HG02642 (cell line): Measurements from ENCODE around the gene FSTL4.
A peak's percentile ranks its signal among the peaks of the same experiment; 100 is the strongest.

Experiments
- ATAC-seq: cut with Tn5 transposase; IDR thresholded peaks from one replicate; pipeline ENCODE4 v1.9.1; 2021; ENCODE audit warnings: mild to moderate bottlenecking; ENCODE audit not compliant: unreplicated experiment, poor library complexity

The FSTL4 gene

DNA sequence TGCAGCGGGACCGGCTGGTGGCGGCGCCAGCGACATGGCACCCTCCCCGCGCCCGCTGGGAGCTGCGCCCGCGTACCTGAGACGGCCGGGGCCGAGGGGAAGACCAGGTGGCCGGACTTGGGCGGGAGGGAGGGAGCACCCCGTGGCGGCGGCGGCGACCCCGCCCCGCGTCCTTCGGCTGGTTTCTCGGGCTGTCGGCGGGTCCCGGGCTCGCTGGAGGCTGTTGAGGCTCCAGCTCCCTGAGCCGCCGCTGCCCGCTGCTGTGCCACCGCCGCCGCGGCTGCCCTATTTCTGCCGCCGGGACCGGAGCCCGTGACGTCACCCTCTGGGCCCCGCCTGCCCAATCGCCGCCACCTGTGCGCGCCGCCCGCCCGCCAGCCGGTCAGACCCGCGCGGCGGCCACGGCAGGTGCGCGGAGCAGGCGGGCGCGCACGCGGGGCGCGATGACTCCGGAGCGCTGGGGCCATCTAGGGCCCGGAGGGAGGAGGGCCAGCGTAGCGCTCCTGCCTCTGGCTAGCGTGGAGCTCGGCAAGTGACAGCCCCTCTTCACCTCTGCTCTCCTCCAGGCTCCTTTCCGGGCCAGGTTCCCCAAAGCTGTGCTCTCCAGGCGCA lies at the start of gene FSTL4:
FSTL4 (minus strand) TSS at position 293 of the 612 bp plus-strand sequence.
- ATAC-seq = peak; percentile 57

DNA sequence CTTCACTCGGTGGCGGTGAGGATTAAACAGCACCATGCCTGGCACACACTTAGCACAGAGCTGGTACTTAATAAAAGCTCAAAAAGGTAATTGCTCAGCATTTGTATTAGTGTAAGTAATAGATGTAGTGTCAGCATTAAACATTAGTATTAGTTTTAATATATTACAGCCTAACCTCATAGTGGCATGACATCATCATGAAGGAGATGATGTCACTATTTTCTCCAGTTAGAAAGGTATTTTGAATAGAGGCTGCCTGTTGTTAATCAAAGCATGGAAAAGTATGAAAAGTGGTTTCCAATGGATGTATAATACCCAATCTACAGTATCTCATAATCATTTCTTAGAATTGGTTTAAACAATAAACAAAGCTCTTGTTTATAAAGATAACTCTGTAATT lies 49.0 kb upstream of the FSTL4 start:
- ATAC-seq = no peak

DNA sequence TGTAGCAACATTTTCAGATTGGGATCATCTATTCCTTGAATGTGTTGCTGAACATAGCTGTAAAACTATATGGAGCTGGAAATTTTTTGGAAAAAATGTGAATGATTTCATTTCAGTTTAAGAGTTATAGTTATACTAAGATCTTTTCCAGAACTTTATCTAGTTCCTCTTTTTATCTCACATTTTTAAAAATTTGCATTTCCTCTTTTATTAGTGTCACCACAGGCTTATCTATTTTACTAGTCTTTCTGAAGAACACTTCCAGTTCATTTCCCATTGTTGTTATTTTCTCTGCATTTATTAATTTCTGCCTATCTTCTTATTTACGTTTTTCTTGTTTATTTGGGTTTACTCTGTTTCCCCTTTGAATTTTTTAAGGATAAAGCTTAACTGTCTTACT lies 46.0 kb upstream of the FSTL4 start:
- no peak for ATAC-seq

DNA sequence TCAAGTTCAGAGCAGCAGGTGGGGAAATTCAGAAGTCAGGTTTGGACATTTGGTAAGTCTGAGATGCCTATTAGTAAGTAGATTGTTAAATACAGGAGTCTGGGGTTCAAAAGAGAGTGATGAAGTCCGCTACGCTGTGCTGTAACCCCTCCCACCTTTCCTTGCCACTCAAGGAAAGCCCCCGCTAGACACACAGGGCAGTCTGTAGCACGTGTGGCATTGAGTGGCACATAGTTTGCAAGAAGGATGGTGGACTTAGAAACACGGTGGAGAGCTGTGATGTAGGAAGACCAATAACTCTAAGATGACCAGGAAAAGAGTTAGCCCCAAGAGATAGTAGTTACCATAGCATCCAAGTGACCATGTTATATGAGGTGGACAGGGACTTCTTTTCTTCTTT lies 44.7 kb upstream of the FSTL4 start:
- ATAC-seq = no peak

DNA sequence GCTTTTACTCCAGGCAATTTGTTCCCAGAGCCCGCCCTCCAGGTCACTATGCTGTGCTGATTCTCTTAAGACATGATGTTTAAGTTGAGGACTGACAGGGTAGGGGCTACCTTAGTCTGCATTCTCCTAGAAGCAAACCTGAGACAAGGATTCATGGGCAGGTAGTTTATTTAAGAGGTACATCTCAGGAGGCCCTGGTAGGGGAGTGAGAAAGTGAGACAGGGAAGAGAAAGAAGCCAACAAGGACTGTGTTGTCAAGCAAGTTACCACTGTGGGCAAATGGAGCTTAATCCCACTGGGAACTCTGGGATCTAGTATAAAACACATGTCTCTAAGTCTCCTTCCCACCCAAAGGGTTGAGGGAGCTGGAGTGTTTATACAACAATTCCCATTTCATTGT lies 43.6 kb upstream of the FSTL4 start:
- ATAC-seq = no peak

DNA sequence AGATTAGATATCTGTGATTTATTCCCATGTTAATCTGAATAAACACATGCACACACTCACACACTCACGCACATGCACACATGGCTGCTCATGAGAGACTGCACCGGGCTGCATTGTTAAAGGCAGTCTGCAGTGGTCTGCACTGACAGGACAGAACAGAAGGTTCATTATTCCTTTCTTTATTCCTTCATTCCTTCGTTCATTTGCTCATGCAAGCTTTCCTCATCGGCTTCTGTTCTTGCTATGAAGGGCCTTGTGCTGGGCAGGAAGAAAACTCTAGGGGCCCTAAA lies 41.4 kb upstream of the FSTL4 start:
- ATAC-seq = no peak

DNA sequence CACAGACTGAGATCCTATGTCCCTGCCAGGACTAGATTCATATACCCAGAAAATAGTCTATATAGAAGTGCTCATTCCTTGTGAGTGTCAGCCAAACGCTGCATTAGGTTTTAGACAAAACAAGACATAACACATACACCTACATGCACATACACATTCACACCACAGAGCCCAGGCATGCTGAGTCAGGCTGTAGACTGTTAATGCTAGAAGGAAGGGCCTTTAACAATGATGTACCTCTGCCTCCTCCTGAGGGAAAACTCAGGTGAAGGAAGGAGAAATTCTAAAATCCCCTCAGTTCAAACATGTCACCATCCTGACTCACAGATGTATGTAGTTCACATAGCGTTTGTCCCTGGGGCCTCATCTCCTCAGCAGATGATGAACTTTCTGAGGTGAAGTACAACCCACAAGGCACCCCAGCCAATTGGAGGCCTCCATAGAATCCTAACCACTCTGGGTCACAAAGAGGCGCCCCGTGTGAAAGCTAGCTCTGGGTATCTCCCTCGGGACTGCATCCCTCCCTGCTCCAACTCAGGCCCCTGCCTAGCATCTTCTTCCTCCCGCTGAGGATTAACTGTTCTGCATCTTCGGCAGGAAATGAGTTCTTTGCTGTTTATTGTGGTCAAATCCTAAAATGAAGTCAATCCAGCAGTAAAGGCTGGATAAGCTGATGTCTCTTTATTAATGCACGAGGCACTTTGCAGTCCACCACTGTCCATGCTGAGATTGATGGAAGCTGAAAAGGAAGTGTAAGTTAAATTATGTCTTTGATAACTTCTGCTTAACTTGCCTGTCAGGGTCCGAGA lies 40.8 kb upstream of the FSTL4 start:
- ATAC-seq = no peak

DNA sequence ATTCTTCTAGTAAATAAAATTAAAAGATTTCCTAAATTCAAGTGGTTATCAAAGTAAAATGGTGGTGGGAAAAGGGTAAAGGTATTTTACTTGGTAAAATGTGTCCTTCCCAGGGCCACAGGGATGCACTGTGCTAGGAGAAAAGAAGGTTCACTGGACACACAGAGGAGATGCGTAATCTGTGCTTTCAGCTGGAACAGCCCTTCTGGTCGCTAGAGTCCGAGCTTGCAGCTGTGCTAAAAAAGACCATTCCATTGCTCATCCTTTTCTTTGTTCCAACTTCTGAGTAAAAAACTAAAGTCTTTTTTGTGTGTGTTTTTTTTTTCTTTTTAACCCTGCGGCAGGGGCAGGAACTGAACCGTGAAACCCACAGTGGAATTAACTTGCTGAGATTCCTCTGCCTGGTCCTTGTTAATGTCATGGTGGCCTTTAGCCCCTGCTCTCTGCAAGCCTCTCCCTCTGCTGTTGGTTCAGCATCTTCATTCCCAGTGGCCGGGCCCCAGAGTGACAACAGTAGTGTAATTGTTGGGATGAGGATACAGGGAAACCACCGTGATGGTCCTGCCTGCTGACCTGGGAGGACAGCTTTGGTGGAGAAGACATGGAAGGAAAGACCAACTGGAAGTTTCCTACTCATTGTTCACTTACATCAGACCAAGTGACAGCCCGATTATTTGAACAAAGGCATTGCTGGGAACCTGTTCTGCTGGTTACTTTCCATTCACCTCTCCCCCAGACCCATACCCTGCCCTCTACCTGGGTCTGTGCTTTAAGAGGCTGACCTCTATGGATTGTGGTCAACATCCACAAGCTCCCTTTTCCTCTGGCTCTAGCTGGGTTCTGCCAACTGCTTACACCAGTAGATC lies 31.9 kb upstream of the FSTL4 start:
- ATAC-seq = no peak

DNA sequence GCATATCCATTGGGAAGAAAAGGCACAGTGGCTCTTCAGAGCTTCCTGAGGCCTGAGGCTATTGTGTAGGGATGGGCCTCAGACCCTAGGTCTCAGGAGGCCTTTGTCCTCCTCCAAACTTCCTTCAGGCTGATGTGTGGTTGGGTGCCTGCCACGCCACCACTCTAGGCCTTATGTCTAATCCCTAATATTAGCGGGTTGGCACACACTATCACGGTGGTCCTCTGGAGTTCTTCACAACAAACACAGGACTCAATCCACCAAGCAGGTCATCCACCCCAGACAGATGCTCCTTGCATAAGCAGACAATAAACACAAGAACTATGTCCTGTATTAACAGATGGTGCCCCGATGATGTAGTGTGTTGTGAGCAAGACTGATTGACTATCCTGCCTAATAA lies 31.0 kb upstream of the FSTL4 start:
- no peak for ATAC-seq

DNA sequence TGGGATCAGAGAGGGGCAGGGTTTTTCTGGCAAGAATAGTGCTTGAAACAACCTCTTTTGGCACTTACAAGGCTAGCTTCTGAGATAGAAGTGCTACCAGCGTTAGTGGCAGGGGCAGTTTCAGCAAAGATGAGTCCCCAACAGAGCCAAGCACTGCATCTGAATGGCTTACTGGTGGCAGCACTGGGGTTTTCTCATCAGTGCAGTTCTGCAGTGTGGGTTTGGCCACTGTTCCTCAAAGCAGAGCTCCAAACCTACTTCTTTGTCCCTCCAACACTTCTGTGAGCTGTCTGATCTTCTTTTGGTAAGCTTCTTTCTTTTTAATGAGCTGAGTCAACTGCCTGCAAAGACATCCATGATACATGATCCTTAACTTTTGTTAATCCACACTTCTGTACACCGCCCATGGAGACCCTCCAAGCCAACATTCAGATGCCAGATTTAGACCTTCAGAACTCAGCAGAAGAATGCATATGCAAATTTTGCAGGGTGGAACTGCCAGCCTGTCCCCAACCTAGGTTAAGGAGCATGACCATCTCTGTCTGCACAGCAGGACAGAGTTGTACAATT lies 29.9 kb upstream of the FSTL4 start:
- no peak for ATAC-seq

DNA sequence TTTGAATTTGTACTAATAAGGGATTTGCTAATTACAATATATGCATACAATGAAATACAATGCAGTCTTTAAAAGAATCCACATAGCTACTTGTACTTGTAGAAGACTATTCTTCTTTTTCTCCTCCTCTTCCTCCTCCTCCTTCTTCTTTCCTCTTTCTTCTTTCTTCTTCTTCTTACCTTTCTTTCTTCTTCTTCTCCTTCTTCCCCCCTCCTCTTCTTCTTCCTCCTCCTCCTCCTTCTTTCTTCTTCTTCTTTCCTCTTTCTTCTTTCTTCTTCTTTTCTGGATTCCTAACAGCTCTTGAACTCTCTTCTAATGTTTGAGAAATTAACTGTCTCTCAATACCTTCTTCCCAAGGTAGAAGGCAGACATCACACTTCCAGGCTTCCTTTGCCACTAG lies 29.3 kb upstream of the FSTL4 start:
- ATAC-seq = no peak

DNA sequence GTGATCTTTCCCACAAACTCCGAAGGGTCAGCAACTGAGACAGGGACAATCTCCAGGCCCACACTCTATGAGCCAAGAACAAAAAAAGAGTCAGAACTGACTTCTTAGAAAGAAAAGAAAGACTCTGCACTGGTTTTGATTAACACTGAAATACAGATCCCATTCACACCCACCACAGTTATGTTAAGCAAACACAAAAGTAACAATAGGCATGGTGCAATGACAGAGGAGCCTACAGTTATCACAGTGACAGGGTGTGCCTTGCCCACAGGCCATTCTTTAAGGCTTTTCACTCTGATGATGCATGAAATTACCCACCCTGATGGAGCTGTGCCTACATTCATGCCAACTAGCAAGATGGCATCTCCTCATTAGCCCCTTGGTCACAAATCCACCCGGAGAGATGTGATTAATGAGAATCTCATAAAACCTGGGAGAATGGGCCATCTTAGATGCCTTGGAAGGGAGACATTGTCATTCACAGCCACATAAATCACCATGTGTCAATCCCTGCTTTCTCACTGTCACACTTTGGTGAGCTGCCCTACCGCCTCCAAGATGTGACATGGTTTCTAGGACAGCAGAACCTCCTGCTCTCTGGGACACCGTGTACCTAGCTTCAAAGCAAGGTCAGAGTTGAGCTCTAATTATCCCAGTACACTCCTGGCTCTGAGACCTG lies 27.6 kb upstream of the FSTL4 start:
- no peak for ATAC-seq

DNA sequence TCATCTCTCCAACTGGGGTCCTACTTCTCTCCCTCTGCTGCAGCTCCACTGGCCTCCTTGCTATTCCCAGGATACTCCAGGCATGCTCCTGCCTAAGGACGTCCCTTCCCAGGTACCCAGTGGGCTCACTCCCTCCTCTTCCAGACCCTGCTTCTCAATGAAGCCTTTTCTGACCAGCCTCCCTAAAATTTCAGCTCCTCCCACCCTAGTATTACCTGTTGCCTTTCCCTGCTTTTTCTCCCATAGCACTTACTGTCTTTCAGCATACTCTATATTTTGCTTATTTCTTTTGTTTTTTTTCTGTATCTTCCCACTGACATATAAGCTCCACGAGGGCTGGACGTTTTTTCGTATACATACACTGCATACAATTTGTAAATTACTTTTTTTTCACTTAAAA lies 26.1 kb upstream of the FSTL4 start:
- ATAC-seq = no peak

DNA sequence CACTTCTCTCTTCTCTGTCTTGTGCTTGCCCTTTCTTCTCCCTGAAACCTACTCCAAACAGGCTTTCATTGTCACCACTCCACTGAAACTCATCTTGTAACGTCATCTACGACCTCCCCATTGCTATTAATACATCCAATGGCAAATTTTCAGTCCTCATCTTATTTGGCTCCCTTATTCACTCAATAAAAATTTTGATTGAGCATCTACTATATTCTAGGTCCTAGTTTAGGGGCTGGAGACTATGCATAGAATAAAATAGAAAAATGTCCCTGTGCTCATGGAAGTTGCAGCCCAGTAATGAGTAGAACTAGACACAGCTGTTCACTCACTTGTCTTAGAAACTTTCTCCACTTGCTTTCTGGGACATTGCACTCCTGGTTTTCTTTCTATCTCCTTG lies 24.9 kb upstream of the FSTL4 start:
- ATAC-seq = no peak

DNA sequence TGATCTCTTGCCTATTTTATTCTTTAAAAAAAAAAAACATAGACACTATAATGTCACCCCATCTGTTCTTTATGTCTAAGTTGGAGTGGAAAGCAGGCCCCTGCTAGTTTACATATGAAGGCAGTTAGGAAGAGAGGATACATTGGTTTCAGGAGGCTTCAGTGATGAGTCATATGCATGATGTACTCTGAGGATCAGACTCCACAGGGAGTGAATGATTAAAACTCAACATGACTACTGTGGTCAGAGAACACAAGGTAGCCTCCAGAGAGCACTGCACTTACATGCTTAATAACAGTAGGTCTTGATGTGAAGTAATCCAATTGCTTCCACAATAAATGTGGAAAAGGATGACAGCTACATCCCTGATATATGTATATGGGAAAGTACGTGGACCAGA lies 22.7 kb upstream of the FSTL4 start:
- no peak for ATAC-seq

DNA sequence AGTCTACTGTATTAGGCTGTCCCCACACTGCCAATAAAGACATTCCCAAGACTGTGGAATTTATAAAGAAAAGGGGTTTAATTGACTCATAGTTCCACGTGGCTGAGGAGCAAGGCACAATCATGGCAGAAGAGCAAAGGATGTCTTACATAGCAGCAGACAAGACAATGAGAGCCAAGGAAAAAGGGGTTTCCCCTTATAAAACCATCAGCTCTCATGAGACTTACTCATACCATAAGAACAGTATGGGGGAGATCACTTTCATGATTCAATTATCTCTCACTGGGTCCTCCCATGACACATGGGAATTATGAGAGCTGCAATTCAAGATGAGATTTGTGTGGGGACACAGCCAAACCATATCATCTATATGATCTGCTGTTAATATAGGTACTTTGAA lies 14.8 kb upstream of the FSTL4 start:
- no peak for ATAC-seq

DNA sequence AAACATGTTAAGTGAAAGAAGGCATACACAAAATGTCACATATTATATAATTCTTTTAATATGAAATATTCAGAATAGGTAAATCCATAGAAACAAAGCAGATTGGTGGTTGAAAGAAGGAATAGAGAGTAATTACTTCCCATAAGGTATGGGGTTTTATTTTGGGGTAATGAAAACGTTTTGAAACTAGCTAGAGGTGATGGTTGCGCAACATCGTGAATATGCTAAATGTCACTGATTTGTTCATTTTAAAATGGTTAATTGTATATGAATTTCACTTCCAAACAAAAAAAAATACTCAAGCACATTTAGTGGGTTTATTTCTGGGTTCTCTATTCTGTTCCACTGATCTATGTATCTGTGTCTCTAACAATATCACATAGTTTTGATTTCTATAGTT lies 12.0 kb upstream of the FSTL4 start:
- no peak for ATAC-seq

DNA sequence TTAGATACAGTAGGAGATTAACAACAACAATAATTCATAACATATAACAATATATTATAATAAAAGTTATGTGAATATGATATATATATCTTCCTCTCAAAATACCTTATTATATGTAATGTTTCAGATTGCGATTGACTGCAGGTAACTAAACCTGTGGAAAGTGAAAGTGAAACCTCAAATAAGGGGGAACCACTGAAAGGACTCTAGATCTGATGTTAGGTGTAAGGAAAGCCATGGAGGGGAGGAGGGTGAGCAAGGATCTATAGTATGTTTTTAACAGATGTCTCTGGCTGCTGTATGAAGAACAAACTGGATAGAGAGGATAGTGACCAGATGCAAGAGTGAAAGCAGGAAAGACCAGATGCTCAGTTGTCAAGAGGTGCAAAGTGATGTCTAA lies 5.8 kb upstream of the FSTL4 start:
- ATAC-seq = no peak

DNA sequence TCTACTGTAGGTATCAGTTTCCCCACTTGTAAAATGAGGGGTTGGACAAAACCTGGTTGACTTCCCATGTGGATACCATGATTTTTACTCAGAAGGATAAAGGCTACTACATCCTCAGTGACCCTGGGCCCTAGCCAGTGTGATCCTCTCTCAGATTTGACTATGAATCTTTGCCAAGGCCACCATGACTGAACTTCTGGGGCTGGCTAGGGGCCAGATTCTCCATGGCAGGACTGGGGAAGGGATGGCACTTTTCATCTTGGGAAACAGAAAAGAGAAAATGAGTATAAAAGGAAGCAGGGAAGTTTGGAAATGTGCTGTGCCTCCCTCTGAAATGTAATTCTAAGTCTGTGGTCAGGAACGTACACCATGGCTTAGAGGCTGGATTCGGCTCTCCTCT lies 1.4 kb upstream of the FSTL4 start:
- no peak for ATAC-seq

DNA sequence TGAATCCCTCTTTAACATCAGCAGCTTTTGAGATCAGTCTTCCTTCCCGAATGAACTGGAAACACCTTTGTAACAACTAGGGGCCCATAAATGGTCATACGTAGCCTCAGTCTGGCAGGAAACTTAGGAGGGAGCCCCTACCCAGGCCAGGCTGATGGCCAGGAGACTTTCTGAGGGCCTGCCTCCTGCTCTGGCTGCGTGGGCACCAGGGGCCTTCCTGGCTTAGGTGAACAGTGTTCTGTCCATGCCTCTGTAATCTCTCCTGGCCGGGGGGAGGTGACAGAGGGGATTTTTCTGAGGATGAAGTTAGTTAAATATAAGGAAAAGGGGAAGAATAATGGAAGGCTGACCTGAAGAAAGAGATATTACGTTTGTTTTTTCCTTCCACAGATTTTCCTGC lies 843 bp upstream of the FSTL4 start:
- ATAC-seq = no peak
